ENCODE data around the gene MAPK10.
A peak's percentile ranks its signal among the peaks of the same experiment; 100 is the strongest.

MAPK10 gene

GRCh38 chr4:85963231-85963630, 396.6 kb downstream of the MAPK10 start:
- no peak overlapping the region for H3K4me3 ChIP-seq (replicated peaks; ENCODE audit: low read depth, low read length)
- TF ChIP-seq, protein P1, sequence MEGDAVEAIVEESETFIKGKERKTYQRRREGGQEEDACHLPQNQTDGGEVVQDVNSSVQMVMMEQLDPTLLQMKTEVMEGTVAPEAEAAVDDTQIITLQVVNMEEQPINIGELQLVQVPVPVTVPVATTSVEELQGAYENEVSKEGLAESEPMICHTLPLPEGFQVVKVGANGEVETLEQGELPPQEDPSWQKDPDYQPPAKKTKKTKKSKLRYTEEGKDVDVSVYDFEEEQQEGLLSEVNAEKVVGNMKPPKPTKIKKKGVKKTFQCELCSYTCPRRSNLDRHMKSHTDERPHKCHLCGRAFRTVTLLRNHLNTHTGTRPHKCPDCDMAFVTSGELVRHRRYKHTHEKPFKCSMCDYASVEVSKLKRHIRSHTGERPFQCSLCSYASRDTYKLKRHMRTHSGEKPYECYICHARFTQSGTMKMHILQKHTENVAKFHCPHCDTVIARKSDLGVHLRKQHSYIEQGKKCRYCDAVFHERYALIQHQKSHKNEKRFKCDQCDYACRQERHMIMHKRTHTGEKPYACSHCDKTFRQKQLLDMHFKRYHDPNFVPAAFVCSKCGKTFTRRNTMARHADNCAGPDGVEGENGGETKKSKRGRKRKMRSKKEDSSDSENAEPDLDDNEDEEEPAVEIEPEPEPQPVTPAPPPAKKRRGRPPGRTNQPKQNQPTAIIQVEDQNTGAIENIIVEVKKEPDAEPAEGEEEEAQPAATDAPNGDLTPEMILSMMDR (IDR thresholded peaks at IDR 0.05; ENCODE audit: low read length, missing control alignments), result no peak
- DNase-seq (ENCODE audit: low read depth), result no peak

DNA sequence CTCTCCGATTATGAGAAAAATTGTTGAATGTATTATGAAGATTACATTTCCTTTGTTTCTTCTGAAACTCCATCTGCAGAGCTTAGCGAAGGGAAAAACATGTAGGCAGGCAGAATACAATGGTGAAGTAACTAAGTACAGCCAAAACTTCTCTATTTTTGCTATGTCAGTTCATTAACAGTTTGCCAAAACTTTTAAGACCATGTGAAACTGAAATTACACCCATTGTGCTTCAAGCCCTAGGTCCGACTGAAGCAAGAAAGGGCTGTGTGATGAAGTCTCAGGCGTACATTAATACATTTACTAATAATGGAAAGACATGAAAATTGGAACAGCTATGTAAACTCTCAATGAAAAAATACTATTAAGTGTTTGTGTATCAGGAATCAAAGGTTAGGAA, 398.0 kb downstream of the MAPK10 start:
- DNase-seq (ENCODE audit: low read depth), result no peak
- TF ChIP-seq, protein P1 (IDR thresholded peaks at IDR 0.05; ENCODE audit: low read length, missing control alignments), result no peak
- H3K4me3 ChIP-seq (replicated peaks; ENCODE audit: low read depth, low read length), result no peak overlapping the region

DNA sequence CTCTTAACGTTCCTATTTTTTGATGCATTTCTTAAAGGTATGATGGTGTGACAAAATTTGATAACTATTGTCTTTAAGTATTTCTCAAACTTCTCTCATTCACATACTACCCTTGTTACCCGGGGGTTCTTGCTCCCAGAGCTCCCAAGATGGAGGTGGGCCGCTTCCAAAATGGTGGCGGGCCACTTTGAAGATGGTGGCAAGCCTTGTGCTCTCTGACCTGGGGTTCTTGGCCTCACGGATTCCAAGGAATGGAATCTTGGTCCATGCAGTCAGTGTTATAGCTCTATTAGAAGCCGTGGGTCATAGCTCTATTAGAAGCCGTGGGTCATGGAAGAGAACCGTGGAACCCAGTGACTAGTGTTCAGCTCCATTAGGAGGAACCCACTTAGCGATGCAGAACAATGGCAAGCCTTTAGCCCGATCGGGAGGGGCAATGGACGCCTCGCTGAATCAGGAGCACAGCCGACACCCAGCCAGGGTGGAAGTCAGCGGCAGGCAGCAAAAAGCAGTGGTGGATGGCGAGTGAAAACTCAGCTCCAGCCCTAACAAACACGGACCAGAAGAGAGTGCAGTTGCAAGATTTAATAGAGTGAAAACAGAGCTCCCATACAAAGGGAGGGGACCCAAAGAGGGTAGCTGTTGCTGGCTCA, 403.4 kb downstream of the MAPK10 start:
- DNase-seq (ENCODE audit: low read depth), result no peak
- no peak overlapping the region for H3K4me3 ChIP-seq (replicated peaks; ENCODE audit: low read depth, low read length)
- TF ChIP-seq, protein P1 (IDR thresholded peaks at IDR 0.05; ENCODE audit: low read length, missing control alignments), result no peak

DNA sequence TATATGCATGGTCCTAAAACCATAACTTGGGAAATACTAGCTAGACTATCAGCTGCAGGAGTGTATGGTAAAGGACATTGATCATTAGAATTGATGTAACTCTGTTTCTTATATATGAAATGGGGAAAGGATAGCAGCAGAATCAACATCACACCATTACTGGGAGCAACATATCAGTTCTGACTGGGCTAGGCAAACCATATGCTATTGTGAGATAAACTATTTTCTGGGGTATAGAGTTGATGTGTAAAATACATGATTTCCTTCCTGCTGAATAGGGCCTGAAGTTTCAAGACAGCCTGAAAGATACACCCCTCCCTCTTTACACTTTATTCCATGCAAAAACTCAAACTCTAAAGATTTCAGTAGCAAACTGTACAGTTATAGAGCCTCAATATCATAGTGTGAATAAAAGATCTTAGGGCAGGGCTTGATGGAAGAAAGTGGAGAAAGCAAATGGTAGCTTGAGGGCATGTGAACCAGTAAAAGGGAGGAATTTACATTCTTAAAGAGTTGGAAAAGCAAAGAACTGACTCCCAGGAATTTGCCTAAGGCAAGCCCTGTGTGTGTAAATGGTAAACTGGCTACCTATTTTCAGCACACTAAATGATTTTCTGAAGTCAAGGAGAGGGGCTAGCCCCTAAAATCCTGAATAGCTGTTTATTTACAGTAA, 404.1 kb downstream of the MAPK10 start:
- no peak for DNase-seq (ENCODE audit: low read depth)
- no peak overlapping the region for H3K4me3 ChIP-seq (replicated peaks; ENCODE audit: low read depth, low read length)
- TF ChIP-seq, protein P1 (IDR thresholded peaks at IDR 0.05; ENCODE audit: low read length, missing control alignments), result no peak

- TF ChIP-seq, protein P1 (IDR thresholded peaks at IDR 0.05; ENCODE audit: low read length, missing control alignments), result no peak
- no peak overlapping the region for H3K4me3 ChIP-seq (replicated peaks; ENCODE audit: low read depth, low read length)
- DNase-seq (ENCODE audit: low read depth), result peak; percentile 63
Measured at GRCh38 chr4:85953651-85954018, 406.2 kb downstream of the MAPK10 start.

DNA sequence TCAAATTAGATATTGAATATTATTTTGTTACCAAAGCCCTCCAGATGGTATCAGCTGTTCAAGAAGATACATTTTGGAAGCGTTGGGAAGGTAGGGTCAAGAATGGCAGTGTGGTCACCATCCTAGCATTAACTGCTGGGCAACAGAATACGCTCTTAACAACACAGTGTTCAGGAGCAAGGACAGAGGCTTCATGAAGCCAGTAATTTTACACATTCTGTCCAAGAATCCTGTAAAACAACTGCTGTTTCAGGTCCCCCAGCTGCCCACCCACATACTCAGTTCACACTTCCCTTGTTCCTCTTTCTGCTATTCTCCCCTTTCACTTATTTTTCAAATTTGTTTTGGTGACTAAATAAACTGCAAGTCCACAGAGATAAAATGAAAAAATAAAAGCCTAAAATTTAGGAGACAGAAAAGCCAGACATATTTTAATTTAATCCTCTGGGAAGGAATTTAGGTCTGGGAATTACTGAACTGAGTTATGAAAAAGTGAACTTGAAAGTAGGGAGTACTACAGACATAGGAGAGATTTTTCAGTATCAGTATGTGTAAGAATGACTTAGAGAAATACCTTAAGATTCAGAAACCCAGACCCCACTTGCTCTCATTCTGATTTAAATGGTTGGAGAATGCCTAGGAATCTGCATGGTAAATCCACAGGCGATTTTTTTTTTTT, 406.7 kb downstream of the MAPK10 start:
- no peak overlapping the region for H3K4me3 ChIP-seq (replicated peaks; ENCODE audit: low read depth, low read length)
- TF ChIP-seq, protein P1 (IDR thresholded peaks at IDR 0.05; ENCODE audit: low read length, missing control alignments), result no peak
- DNase-seq (ENCODE audit: low read depth), result peak; percentile 20
